GM23338 (cell line): Measurements from ENCODE around the gene LYZL1. TPM values are rescaled to one million over a fixed set of nuclear protein-coding genes. Genes with fewer than 3 reads are reported as not detected.

Experiments
- ATAC-seq: fragments of 200-7000 bp; cut with Tn5 transposase; 3 replicates; pipeline ENCODE4 v1.9.1; 2020
- DNase-seq: peaks from one replicate; pipeline ENCODE4 v3.0.0-alpha.2; 2015; ENCODE audit warnings: low spot score
- H2AFZ ChIP-seq: fragments of 200-600 bp; sonication (generic); 2 replicates; pipeline ENCODE4 v1.8.0; 2016; ENCODE audit warnings: antibody characterized with exemption, mild to moderate bottlenecking, moderate library complexity
- H3F3A ChIP-seq: fragments of 200-600 bp; sonication (generic); replicated peaks from 2 replicates; pipeline ENCODE4 v1.8.0; 2017; ENCODE audit warnings: antibody characterized with exemption, mixed run types, low read depth
- H3K27ac ChIP-seq: fragments of 200-600 bp; sonication (generic); 2 replicates; pipeline ENCODE4 v1.6.1; 2016; ENCODE audit warnings: low read depth
- H3K27me3 ChIP-seq: fragments of 200-600 bp; sonication (generic); 2 replicates; pipeline ENCODE4 v1.8.0; 2016; ENCODE audit warnings: mild to moderate bottlenecking, mixed run types, moderate library complexity; ENCODE audit not compliant: insufficient read depth
- H3K36me3 ChIP-seq: fragments of 200-600 bp; sonication (generic); 2 replicates; pipeline ENCODE4 v1.8.0; 2016; ENCODE audit warnings: mild to moderate bottlenecking; ENCODE audit not compliant: insufficient read depth
- H3K4me1 ChIP-seq: fragments of 200-600 bp; sonication (generic); 2 replicates; pipeline ENCODE4 v1.8.0; 2016; ENCODE audit warnings: mild to moderate bottlenecking, moderate library complexity; ENCODE audit not compliant: insufficient read depth
- H3K4me2 ChIP-seq: fragments of 200-600 bp; sonication (generic); 2 replicates; pipeline ENCODE4 v1.7.1; 2017; ENCODE audit warnings: mixed run types
- H3K4me3 ChIP-seq: fragments of 200-600 bp; sonication (generic); 2 replicates; pipeline ENCODE4 v1.6.1; 2016; ENCODE audit warnings: mixed run types
- H3K79me2 ChIP-seq: fragments of 200-600 bp; sonication (generic); replicated peaks from 2 replicates; pipeline ENCODE4 v1.8.0; 2017; ENCODE audit warnings: mild to moderate bottlenecking; ENCODE audit not compliant: insufficient read depth
- H3K9me2 ChIP-seq: fragments of 200-600 bp; sonication (generic); 2 replicates; pipeline ENCODE4 v1.8.0; 2017; ENCODE audit not compliant: insufficient read depth
- H4K20me1 ChIP-seq: fragments of 200-600 bp; sonication (generic); replicated peaks from 2 replicates; pipeline ENCODE4 v1.8.0; 2017; ENCODE audit warnings: mild to moderate bottlenecking; ENCODE audit not compliant: insufficient read depth
- H3K27ac Mint-ChIP-seq: 2 replicates; pipeline ENCODE4 v1.8.0; 2020; ENCODE audit warnings: inconsistent platforms, mild to moderate bottlenecking, moderate library complexity, mixed read lengths
- H3K27me3 Mint-ChIP-seq: 3 replicates; pipeline ENCODE4 v1.8.0; 2022; ENCODE audit warnings: low read depth, mild to moderate bottlenecking, moderate library complexity, mixed read lengths, inconsistent platforms; ENCODE audit not compliant: insufficient read depth, poor library complexity
- H3K36me3 Mint-ChIP-seq: 3 replicates; pipeline ENCODE4 v1.8.0; 2021; ENCODE audit warnings: low read depth, mild to moderate bottlenecking, inconsistent platforms, moderate library complexity, mixed read lengths
- H3K4me1 Mint-ChIP-seq: 3 replicates; pipeline ENCODE4 v1.8.0; 2020; ENCODE audit warnings: mild to moderate bottlenecking, inconsistent platforms, mixed read lengths
- H3K4me3 Mint-ChIP-seq: 3 replicates; pipeline ENCODE4 v1.8.0; 2021; ENCODE audit warnings: moderate library complexity, mild to moderate bottlenecking, inconsistent platforms, mixed read lengths
- H3K9me3 Mint-ChIP-seq: 3 replicates; pipeline ENCODE4 v1.8.0; 2020; ENCODE audit warnings: moderate library complexity, mild to moderate bottlenecking, inconsistent platforms, mixed read lengths
- CREB1 ChIP-seq: fragments of 250-450 bp; sonication (Bioruptor Pico); IDR thresholded peaks from 2 replicates; pipeline ENCODE4 v1.5.0; 2020; ENCODE audit warnings: low read depth, mild to moderate bottlenecking, moderate library complexity
- EZH2 ChIP-seq: fragments of 200-600 bp; sonication (generic); IDR thresholded peaks from one replicate; pipeline ENCODE4 v1.8.0; 2017; ENCODE audit warnings: antibody characterized with exemption, mild to moderate bottlenecking, low read depth; ENCODE audit not compliant: unreplicated experiment
- EZH2phosphoT487 ChIP-seq: fragments of 200-600 bp; sonication (generic); IDR thresholded peaks from one replicate; pipeline ENCODE4 v1.8.1; 2018; ENCODE audit warnings: antibody characterized with exemption; ENCODE audit not compliant: unreplicated experiment
- JUNB ChIP-seq: IDR thresholded peaks from one replicate; pipeline ENCODE4 v1.6.1; 2016; ENCODE audit warnings: antibody characterized with exemption; ENCODE audit not compliant: unreplicated experiment
- NANOG ChIP-seq: IDR thresholded peaks from 2 replicates; pipeline ENCODE4 v1.6.1; 2016; ENCODE audit warnings: antibody characterized with exemption, borderline replicate concordance
- POLR2AphosphoS5 ChIP-seq: IDR thresholded peaks from 2 replicates; pipeline ENCODE4 v1.6.1; 2016; ENCODE audit warnings: antibody characterized with exemption, low read depth
- STAT1 ChIP-seq: IDR thresholded peaks from one replicate; pipeline ENCODE4 v1.6.1; 2016; ENCODE audit warnings: antibody characterized with exemption; ENCODE audit not compliant: unreplicated experiment
- ZNF114 ChIP-seq: fragments of 250-450 bp; sonication (Bioruptor Pico); IDR thresholded peaks from 2 replicates; pipeline ENCODE4 v1.5.0; 2020; ENCODE audit warnings: mild to moderate bottlenecking, moderate library complexity
- ZNF331 ChIP-seq: fragments of 250-450 bp; sonication (Bioruptor Pico); IDR thresholded peaks from 2 replicates; pipeline ENCODE4 v1.5.0; 2020; ENCODE audit warnings: low read depth, mild to moderate bottlenecking, moderate library complexity
- polyA plus RNA-seq: library from polyadenylated mRNA; unstranded; fragments of >200 nt; fragmentation: Nextera tagmentation; extraction: Ambion mirVana; gene quantifications from 2 replicates; pipeline ENCODE4 v1.2.1, GENCODE V29; 2016
- total RNA-seq: library from RNA; depleted of rRNA; stranded (reverse); fragments of >200 nt; shearing (Covaris generic); gene quantifications from 2 replicates; pipeline ENCODE4 v1.2.3, GENCODE V29; 2014
- TF ChIP-seq, protein P1 (sequence below): IDR thresholded peaks from one replicate; pipeline ENCODE4 v1.6.1; 2018; ENCODE audit warnings: antibody characterized with exemption; ENCODE audit not compliant: unreplicated experiment
- TF ChIP-seq, protein P2 (sequence below): IDR thresholded peaks from 2 replicates; pipeline ENCODE4 v1.6.1; 2016; ENCODE audit warnings: antibody characterized with exemption
- TF ChIP-seq, protein P3 (sequence below): fragments of 250-450 bp; sonication (Bioruptor Pico); IDR thresholded peaks from 2 replicates; pipeline ENCODE4 v1.5.0; 2020; ENCODE audit warnings: mild to moderate bottlenecking, moderate library complexity
- TF ChIP-seq, protein P4 (sequence below), 2 experiments: fragments of 200-600 bp in 1 of 2; sonication (generic) in 1 of 2; conservative IDR thresholded peaks; 2 replicates each; pipeline versions ENCODE4 v1.5.1 to v1.6.1; 2016 to 2017; ENCODE audit warnings: antibody characterized with exemption in 2 of 2, low read depth in 2 of 2, mild to moderate bottlenecking in 2 of 2, moderate library complexity in 1 of 2

The LYZL1 gene
- total and polyA plus RNA-seq, 2 experiments from 2014 or later = not detected

DNA sequence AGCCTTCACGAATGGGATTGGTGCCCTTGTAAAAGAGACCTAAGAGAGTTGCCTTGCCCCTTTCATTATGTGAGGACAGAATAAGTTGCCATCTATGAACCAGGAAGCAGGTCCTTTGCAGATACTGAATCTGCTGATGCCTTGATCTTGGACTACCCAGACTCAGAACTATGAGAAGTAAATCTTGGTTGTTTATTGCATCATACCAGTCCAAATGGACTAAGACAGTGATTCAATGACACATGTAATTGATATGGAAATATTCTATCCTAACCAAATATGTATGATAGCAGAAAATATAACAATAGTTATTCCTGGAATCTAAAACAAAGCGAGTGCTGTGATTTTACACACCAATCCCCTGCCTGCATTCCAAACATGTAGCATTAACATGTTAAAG lies 17.0 kb upstream of the LYZL1 start:
- TF ChIP-seq JUNB = no peak
- no peak for TF ChIP-seq EZH2
- no peak for TF ChIP-seq POLR2AphosphoS5
- TF ChIP-seq, protein P1, sequence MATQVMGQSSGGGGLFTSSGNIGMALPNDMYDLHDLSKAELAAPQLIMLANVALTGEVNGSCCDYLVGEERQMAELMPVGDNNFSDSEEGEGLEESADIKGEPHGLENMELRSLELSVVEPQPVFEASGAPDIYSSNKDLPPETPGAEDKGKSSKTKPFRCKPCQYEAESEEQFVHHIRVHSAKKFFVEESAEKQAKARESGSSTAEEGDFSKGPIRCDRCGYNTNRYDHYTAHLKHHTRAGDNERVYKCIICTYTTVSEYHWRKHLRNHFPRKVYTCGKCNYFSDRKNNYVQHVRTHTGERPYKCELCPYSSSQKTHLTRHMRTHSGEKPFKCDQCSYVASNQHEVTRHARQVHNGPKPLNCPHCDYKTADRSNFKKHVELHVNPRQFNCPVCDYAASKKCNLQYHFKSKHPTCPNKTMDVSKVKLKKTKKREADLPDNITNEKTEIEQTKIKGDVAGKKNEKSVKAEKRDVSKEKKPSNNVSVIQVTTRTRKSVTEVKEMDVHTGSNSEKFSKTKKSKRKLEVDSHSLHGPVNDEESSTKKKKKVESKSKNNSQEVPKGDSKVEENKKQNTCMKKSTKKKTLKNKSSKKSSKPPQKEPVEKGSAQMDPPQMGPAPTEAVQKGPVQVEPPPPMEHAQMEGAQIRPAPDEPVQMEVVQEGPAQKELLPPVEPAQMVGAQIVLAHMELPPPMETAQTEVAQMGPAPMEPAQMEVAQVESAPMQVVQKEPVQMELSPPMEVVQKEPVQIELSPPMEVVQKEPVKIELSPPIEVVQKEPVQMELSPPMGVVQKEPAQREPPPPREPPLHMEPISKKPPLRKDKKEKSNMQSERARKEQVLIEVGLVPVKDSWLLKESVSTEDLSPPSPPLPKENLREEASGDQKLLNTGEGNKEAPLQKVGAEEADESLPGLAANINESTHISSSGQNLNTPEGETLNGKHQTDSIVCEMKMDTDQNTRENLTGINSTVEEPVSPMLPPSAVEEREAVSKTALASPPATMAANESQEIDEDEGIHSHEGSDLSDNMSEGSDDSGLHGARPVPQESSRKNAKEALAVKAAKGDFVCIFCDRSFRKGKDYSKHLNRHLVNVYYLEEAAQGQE = no peak
- no peak for TF ChIP-seq ZNF331
- TF ChIP-seq CREB1 (CRISPR knock-in tag) = no peak
- TF ChIP-seq STAT1 = no peak
- TF ChIP-seq, protein P2, sequence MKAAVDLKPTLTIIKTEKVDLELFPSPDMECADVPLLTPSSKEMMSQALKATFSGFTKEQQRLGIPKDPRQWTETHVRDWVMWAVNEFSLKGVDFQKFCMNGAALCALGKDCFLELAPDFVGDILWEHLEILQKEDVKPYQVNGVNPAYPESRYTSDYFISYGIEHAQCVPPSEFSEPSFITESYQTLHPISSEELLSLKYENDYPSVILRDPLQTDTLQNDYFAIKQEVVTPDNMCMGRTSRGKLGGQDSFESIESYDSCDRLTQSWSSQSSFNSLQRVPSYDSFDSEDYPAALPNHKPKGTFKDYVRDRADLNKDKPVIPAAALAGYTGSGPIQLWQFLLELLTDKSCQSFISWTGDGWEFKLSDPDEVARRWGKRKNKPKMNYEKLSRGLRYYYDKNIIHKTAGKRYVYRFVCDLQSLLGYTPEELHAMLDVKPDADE = no peak
- TF ChIP-seq EZH2phosphoT487 = no peak
- TF ChIP-seq, protein P3, sequence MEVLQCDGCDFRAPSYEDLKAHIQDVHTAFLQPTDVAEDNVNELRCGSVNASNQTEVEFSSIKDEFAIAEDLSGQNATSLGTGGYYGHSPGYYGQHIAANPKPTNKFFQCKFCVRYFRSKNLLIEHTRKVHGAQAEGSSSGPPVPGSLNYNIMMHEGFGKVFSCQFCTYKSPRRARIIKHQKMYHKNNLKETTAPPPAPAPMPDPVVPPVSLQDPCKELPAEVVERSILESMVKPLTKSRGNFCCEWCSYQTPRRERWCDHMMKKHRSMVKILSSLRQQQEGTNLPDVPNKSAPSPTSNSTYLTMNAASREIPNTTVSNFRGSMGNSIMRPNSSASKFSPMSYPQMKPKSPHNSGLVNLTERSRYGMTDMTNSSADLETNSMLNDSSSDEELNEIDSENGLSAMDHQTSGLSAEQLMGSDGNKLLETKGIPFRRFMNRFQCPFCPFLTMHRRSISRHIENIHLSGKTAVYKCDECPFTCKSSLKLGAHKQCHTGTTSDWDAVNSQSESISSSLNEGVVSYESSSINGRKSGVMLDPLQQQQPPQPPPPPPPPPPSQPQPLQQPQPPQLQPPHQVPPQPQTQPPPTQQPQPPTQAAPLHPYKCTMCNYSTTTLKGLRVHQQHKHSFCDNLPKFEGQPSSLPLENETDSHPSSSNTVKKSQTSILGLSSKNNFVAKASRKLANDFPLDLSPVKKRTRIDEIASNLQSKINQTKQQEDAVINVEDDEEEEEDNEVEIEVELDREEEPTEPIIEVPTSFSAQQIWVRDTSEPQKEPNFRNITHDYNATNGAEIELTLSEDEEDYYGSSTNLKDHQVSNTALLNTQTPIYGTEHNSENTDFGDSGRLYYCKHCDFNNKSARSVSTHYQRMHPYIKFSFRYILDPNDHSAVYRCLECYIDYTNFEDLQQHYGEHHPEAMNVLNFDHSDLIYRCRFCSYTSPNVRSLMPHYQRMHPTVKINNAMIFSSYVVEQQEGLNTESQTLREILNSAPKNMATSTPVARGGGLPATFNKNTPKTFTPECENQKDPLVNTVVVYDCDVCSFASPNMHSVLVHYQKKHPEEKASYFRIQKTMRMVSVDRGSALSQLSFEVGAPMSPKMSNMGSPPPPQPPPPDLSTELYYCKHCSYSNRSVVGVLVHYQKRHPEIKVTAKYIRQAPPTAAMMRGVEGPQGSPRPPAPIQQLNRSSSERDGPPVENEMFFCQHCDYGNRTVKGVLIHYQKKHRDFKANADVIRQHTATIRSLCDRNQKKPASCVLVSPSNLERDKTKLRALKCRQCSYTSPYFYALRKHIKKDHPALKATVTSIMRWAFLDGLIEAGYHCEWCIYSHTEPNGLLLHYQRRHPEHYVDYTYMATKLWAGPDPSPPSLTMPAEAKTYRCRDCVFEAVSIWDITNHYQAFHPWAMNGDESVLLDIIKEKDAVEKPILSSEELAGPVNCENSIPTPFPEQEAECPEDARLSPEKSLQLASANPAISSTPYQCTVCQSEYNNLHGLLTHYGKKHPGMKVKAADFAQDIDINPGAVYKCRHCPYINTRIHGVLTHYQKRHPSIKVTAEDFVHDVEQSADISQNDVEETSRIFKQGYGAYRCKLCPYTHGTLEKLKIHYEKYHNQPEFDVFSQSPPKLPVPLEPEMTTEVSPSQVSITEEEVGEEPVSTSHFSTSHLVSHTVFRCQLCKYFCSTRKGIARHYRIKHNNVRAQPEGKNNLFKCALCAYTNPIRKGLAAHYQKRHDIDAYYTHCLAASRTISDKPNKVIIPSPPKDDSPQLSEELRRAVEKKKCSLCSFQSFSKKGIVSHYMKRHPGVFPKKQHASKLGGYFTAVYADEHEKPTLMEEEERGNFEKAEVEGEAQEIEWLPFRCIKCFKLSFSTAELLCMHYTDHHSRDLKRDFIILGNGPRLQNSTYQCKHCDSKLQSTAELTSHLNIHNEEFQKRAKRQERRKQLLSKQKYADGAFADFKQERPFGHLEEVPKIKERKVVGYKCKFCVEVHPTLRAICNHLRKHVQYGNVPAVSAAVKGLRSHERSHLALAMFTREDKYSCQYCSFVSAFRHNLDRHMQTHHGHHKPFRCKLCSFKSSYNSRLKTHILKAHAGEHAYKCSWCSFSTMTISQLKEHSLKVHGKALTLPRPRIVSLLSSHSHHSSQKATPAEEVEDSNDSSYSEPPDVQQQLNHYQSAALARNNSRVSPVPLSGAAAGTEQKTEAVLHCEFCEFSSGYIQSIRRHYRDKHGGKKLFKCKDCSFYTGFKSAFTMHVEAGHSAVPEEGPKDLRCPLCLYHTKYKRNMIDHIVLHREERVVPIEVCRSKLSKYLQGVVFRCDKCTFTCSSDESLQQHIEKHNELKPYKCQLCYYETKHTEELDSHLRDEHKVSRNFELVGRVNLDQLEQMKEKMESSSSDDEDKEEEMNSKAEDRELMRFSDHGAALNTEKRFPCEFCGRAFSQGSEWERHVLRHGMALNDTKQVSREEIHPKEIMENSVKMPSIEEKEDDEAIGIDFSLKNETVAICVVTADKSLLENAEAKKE (CRISPR knock-in tag) = no peak
- TF ChIP-seq NANOG = no peak
- no peak for TF ChIP-seq ZNF114 (CRISPR knock-in tag)
- TF ChIP-seq, protein P4, sequence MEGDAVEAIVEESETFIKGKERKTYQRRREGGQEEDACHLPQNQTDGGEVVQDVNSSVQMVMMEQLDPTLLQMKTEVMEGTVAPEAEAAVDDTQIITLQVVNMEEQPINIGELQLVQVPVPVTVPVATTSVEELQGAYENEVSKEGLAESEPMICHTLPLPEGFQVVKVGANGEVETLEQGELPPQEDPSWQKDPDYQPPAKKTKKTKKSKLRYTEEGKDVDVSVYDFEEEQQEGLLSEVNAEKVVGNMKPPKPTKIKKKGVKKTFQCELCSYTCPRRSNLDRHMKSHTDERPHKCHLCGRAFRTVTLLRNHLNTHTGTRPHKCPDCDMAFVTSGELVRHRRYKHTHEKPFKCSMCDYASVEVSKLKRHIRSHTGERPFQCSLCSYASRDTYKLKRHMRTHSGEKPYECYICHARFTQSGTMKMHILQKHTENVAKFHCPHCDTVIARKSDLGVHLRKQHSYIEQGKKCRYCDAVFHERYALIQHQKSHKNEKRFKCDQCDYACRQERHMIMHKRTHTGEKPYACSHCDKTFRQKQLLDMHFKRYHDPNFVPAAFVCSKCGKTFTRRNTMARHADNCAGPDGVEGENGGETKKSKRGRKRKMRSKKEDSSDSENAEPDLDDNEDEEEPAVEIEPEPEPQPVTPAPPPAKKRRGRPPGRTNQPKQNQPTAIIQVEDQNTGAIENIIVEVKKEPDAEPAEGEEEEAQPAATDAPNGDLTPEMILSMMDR (conservative IDR thresholded peaks at IDR 0.05; ENCODE audit: low read depth in 2 of 2) = no peak
- H3K27ac ChIP-seq = no peak overlapping the region
- no peak overlapping the region for H3K4me3 ChIP-seq
- no peak overlapping the region for H3K27ac Mint-ChIP-seq
- peaks cover 2% of the 10 kb centered on the region; the same call in 1 of the 2 replicates for H3K9me2 ChIP-seq
- no peak overlapping the region for H2AFZ ChIP-seq
- ATAC-seq = no peak
- no peak overlapping the region for H3K4me2 ChIP-seq
- peaks cover 10% of the 10 kb centered on the region for H3K36me3 Mint-ChIP-seq
- peaks cover 11% of the 10 kb centered on the region; the same call in 2 of the 3 replicates for H3K9me3 Mint-ChIP-seq
- no peaks in the 10 kb centered on the region for H3K27me3 ChIP-seq
- H3K4me1 Mint-ChIP-seq = peaks cover 1% of the 10 kb centered on the region; the same call in 2 of the 3 replicates
- no peak for DNase-seq
- no peaks in the 10 kb centered on the region for H3K79me2 ChIP-seq
- H4K20me1 ChIP-seq = no peaks in the 10 kb centered on the region
- H3K27me3 Mint-ChIP-seq = no peaks in the 10 kb centered on the region
- H3K4me3 Mint-ChIP-seq = no peak overlapping the region
- H3K36me3 ChIP-seq = no peaks in the 10 kb centered on the region
- peaks cover 2% of the 10 kb centered on the region; the same call in 1 of the 2 replicates for H3K4me1 ChIP-seq
- no peaks in the 10 kb centered on the region for H3F3A ChIP-seq
